HG02981 (cell line): ENCODE data around the gene CFAP221.
A peak's percentile ranks its signal among the peaks of the same experiment; 100 is the strongest.

Source experiments
- ATAC-seq: cut with Tn5 transposase; IDR thresholded peaks from one replicate; pipeline ENCODE4 v1.9.1; 2021; ENCODE audit warnings: mild to moderate bottlenecking, moderate library complexity; ENCODE audit not compliant: unreplicated experiment

Gene CFAP221

GRCh38 chr2:119641562-119642258 lies 97.5 kb downstream of the CFAP221 start:
- peak; percentile 95 for ATAC-seq

DNA sequence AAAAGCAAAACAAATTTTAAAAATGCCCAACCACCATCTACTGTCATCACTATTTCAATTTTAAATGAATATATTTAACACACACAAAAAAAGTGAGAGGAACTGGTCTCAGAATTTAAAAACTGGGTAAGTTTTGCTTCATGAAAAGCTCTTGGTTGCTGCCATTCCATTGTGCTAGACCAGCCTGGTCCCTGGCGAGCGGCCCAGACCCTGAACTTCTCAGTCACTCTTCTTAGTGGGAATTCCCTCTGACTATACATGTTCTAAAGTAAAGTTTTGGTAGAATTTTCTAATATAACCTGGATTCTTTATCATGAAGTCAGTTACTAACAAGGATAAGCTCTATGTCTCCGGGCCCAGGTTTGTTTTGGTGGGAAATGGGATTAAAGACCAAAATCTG lies 99.9 kb downstream of the CFAP221 start:
- no peak for ATAC-seq

GRCh38 chr2:119645173-119645855 lies 101.1 kb downstream of the CFAP221 start:
- ATAC-seq: no peak

- no peak for ATAC-seq
Observed at GRCh38 chr2:119646149-119646548, 101.9 kb downstream of the CFAP221 start.

DNA sequence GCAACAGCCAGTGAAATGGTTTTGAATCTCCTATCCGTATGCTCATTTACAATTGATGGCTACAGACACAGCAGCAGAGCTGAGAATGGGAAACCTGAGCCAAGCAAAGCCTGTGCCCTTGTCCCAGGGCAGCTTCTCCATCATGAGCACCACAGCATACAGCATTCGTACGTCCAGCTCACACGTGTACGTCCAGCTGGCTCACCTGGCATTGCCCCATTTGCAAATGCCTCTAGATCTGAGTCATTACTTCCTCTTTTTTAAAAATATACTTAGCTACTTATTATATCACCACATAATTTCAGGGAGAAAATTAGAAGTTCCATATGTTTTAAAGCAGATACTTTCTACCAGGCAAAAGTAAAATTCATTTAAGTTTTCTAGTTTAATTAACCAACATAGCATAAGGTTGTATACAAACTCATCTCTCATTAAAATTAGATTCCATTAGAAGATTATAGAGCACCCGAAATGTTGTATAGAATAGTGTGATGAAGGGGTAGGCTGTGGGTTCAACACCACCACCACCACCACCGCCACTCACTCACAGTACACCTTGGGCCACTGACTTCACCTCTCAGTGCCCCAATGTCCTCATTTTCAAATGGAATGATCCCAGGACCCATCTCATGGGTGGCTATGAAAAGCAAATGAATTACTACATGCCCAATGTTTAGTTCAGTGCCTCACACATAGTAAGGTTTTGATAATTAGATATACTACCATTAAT lies 103.4 kb downstream of the CFAP221 start:
- peak; percentile 95 for ATAC-seq

GRCh38 chr2:119649364-119649917 lies 105.2 kb downstream of the CFAP221 start:
- no peak for ATAC-seq

GRCh38 chr2:119650206-119650605 lies 106.0 kb downstream of the CFAP221 start:
- ATAC-seq: no peak

DNA sequence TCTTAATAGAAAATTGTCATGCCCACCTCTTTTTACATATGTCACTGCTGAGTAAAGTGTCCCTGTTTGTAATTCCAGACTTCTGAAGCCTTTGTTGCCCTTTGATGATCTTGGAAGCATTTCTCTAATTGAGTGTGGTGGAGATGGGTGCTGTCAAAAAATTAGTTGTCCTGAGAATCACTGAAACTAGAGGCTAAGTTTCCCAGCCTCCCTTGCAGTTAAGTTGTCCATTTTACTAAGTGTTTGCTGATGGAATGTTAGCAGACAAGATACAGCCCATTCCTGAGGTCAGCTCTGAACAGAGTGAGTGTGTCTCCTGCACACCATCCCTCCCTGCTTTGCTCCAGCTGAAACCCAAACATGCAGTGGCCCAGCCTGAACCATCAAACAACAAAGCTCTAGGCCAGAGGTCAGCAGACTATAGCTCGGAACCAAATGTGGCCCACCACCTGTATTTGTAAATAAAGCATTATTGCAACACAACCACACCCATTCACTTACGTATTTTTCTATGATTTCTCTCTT lies 106.7 kb downstream of the CFAP221 start:
- ATAC-seq: no peak

GRCh38 chr2:119657466-119658145 lies 113.4 kb downstream of the CFAP221 start:
- no peak for ATAC-seq

DNA sequence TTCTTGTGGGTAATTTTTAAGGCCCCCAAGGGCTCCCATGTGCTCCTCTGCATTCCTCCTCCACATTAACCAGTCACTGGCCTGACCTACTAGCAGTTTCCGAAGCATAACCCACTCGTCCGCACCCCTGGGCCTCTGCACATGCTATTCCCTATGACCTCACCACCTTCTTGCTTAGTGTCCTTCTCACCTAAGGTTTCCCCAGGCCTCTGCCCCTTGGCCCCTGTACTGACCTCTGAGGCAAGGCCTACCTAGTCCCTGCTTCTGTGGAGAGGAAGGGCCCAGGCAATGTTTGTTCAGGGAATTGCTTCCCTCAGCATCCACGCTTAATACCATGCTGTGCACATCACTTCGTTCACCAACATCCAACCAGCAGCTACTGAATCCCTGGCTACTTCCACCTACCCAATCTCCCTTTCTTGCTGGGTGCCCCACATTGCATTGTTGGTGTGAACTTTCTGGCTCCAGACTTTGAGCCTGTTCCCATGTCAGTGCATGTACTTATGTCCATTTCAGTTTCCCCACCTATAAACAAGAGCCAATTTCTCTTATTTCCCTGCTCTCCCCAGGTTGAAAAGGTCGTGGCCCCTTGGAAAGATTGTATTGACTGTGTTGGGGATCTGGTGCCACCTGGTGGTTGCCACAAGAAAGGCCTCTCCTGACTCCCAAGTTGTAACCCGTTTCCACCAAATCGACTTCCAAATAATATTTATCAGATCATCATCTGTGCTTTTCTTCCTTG lies 115.5 kb downstream of the CFAP221 start:
- no peak for ATAC-seq

DNA sequence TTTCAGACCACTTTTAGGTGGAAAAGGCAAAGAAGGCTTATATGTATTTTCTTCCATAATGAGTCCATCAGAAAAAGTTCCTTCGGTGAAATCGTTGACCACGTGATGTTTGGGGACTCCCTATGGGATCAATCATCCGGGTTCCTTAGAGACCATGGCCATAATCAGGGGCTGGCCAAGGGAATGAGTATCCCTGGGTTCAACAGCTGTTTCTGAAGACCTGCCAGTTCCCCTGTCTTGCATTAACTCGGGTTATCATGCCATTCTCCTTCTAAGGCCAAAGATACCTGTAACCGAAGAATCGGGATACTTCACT lies 116.1 kb downstream of the CFAP221 start:
- no peak for ATAC-seq

GRCh38 chr2:119662297-119662696 lies 118.0 kb downstream of the CFAP221 start:
- ATAC-seq: no peak

GRCh38 chr2:119668546-119668945 lies 124.3 kb downstream of the CFAP221 start:
- ATAC-seq: no peak

- no peak for ATAC-seq
Observed at GRCh38 chr2:119671016-119671415, 126.8 kb downstream of the CFAP221 start.

DNA sequence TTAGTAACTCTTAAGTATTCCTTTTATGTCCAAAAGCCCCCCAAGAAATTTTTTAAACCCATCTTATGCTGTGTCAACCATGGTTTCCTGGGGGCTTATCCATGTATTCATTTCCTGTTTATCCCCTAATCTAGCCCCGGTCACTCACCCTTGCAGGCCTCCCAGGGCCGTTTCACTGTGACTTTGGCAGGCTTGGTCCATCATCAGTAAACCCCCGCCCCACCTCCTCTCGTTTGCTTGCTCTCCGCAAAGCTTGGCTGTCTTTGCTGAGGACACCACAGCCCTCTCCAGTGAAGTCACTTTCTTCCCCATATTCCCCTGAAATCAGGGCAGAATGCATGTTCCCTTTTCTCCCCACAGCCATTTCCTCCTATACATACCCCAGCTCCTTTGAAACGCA lies 127.5 kb downstream of the CFAP221 start:
- ATAC-seq: no peak

DNA sequence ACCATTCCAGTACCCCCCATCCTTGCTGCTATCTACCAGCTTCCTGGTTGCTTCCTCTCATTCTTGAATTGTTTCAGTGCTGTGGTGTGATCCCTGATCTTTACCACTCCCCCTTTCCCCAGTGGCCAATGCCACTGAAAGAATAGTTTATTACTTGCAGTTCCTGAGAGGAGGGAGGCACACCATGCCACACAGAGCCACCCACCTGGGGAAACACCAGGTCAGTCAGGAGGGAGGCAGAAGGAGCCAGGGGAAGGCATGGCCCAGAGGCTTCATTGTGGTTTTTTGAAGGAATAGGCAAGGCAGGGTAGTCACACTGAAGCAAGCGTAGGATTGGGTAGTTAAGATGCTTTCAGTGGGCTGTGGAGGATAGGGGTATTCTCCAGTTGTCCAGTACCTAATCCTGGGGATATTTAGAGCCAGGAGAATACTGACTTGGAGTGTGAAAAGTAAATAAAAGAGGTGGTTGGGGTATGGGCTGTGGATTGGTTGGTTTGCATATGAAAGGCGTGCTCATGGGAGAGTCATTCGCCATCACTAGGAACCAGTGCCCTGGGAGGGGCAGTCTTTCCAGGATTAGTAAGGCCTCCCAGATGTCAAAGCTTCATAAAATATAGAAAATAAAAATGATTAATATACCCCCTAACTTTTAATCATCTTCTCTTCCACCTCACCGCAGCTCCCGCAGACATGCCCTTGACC lies 128.1 kb downstream of the CFAP221 start:
- ATAC-seq: no peak

GRCh38 chr2:119673796-119674195 lies 129.5 kb downstream of the CFAP221 start:
- no peak for ATAC-seq

GRCh38 chr2:119674711-119675500 lies 130.7 kb downstream of the CFAP221 start:
- ATAC-seq: no peak
